Measurements from ENCODE around the gene SIPA1L3.

SIPA1L3 gene

DNA sequence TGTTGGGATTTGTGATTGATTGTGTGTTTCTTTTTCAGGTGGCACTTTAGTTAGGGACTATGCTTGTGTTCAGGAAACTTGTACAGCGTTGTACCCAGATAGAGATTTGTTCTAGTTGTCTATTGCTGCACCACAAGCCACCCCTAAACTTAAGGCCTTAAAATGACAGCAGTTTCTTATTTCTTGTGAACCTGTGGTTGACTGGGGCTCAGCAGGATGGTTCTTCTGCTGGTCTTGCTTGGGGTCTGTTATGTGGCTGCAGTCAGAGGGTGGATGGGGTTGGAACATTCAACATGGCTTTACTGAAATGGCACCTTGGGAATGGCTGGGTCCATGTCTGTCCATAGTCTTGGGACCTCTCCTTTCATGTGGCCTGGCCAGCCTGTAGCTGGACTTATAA is 28.3 kb downstream of the SIPA1L3 start:
- no peak for DNase-seq (ENCODE audit: low read depth)
- TF ChIP-seq, protein P1, sequence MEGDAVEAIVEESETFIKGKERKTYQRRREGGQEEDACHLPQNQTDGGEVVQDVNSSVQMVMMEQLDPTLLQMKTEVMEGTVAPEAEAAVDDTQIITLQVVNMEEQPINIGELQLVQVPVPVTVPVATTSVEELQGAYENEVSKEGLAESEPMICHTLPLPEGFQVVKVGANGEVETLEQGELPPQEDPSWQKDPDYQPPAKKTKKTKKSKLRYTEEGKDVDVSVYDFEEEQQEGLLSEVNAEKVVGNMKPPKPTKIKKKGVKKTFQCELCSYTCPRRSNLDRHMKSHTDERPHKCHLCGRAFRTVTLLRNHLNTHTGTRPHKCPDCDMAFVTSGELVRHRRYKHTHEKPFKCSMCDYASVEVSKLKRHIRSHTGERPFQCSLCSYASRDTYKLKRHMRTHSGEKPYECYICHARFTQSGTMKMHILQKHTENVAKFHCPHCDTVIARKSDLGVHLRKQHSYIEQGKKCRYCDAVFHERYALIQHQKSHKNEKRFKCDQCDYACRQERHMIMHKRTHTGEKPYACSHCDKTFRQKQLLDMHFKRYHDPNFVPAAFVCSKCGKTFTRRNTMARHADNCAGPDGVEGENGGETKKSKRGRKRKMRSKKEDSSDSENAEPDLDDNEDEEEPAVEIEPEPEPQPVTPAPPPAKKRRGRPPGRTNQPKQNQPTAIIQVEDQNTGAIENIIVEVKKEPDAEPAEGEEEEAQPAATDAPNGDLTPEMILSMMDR (IDR thresholded peaks at IDR 0.05; ENCODE audit: control insufficient read depth, insufficient read depth, low read depth, low read length, missing control alignments) = no peak
- H3K4me3 ChIP-seq (ENCODE audit: control insufficient read depth, low read depth, low read length) = no peak overlapping the region

DNA sequence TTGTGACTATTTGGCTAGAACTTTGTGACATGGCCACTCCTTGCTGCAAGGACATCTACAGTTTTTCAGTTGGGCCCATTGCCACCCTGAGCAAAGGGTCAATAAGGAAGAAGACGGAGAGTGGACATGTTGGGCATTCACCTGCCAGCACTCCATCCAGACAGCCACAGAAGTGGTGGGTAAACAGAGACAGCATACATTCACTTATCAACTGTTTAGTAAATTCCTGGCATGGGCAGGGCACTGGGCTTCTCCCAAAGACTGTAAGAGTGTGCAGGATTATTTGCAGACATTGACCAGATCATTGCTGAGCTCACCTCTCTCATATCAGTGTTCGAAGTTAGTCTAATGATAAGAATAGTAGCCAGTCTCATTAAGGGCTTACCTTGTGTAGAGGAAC is 29.2 kb downstream of the SIPA1L3 start:
- H3K4me3 ChIP-seq (ENCODE audit: control insufficient read depth, low read depth, low read length) = no peak overlapping the region
- TF ChIP-seq, protein P1 (IDR thresholded peaks at IDR 0.05; ENCODE audit: control insufficient read depth, insufficient read depth, low read depth, low read length, missing control alignments) = no peak
- DNase-seq (ENCODE audit: low read depth) = no peak

DNA sequence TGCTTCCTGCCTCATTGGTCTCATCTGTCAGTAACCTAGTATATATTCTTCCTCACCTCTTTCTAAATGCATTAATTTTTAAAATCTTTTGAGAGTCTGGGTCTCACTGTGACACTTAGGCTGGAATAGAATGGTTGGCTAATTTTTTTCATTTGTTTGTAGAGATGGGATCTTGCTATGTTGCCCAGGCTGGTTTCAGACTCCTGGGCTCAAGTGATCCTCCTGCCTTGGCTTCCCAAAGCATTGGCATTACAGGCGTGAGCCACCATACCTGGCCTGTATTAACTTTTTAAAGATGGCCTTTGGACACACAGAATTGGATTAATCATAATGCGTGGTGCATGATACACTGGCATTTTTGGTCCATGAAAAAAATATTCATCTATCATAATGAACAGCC is 29.9 kb downstream of the SIPA1L3 start:
- H3K4me3 ChIP-seq (ENCODE audit: control insufficient read depth, low read depth, low read length) = no peak overlapping the region
- no peak for DNase-seq (ENCODE audit: low read depth)
- TF ChIP-seq, protein P1 (IDR thresholded peaks at IDR 0.05; ENCODE audit: control insufficient read depth, insufficient read depth, low read depth, low read length, missing control alignments) = no peak

DNA sequence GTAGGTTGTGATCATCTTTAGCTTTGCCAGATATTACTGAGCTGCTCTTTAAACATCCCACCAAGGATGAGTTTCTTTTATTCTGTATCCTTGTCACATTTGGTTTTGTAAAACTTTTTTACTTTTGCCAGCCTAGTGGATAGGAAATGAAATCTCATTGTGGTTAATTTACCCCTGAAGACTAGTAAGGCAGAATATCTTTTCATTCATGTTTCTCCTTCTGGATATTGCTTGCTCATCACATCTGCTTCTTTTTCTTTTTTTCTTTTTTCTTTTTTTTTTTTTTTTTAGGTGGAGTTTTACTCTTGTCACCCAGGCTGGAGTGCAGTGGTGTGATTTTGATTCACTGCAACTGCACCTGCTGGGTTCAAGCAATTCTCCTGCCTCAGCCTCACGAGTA is 31.3 kb downstream of the SIPA1L3 start:
- TF ChIP-seq, protein P1 (IDR thresholded peaks at IDR 0.05; ENCODE audit: control insufficient read depth, insufficient read depth, low read depth, low read length, missing control alignments) = no peak
- H3K4me3 ChIP-seq (ENCODE audit: control insufficient read depth, low read depth, low read length) = no peak overlapping the region
- DNase-seq (ENCODE audit: low read depth) = no peak

DNA sequence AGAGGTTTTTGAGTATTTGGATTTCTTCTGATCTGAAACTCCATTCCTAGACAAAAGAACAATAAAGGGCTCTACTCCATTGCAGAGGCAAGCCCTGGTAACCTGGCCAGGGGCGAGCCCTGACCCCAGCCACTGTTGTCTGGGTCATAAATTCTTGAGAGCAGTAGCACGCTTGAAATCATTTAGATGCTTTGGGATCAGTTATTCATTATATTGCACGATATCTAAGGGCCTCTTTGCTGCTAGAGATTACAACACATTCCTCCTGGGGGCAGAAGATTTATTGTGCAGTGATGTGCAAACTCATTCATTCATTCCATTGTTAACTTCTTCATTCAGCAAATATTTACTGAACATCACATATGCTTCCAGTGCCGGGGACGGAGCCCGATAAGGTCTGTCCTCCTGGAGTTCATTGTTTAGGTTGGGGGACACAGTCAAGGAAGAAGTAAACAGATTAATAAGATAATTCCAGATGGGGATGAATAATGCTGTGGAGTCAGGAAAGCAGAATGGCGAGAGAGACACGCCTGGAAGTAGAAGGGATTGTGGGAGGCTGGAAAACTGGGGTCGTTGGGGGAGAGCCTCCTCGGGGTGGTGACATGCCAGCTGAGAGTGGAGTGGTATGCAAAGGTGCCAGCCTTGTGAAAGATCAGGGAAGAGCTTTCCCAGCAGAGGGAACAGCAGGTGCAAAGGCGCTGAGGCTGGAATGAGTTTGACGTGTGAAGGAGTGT is 34.9 kb downstream of the SIPA1L3 start:
- no peak for DNase-seq (ENCODE audit: low read depth)
- TF ChIP-seq, protein P1 (IDR thresholded peaks at IDR 0.05; ENCODE audit: control insufficient read depth, insufficient read depth, low read depth, low read length, missing control alignments) = no peak
- no peak overlapping the region for H3K4me3 ChIP-seq (ENCODE audit: control insufficient read depth, low read depth, low read length)

DNA sequence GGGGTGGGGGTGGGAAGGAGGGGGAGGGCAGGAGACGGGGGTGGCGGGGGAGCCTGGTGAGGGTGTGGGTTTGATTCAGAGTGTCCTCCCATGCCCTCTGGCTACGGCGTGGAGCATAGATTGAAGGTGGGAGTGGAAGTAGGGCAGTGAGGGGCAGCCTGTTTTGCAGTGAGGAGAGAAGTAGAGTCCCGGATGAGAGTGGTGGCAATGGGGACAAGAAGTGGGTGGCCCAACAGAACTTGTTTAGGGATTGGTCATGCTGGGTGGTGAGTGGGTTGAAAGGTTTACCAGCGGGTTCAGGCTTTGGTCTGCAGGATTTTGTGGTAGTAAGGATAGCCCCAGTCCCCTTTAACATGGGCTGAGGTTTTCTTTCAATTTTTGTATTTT is 35.5 kb downstream of the SIPA1L3 start:
- no peak overlapping the region for H3K4me3 ChIP-seq (ENCODE audit: control insufficient read depth, low read depth, low read length)
- DNase-seq (ENCODE audit: low read depth) = no peak
- TF ChIP-seq, protein P1 (IDR thresholded peaks at IDR 0.05; ENCODE audit: control insufficient read depth, insufficient read depth, low read depth, low read length, missing control alignments) = no peak

All from AG09309 (cell line).